CD14-positive monocyte (primary cell): ENCODE measurements around the gene MICU2. TPM values are rescaled to one million over a fixed set of nuclear protein-coding genes. Genes with fewer than 3 reads are reported as not detected.

ENCODE experiments used
- DNase-seq, 3 donors: peaks; one replicate each; pipeline ENCODE4 v3.0.0-alpha.2; 2011 to 2022
- H2AFZ ChIP-seq: 2 replicates; pipeline ENCODE4 v1.6.0; 2012; ENCODE audit warnings: mild to moderate bottlenecking, low read depth, low read length, inconsistent platforms; ENCODE audit not compliant: insufficient read depth, poor library complexity, severe bottlenecking
- H3K27ac ChIP-seq, 2 donors: 1 replicate in 1 of 2; 2 replicates in 1 of 2; pipeline ENCODE4 v1.5.1; 2012 to 2013; ENCODE audit warnings: low read length in 2 of 2, control low read depth in 1 of 2, inconsistent platforms in 1 of 2, low read depth in 1 of 2, mild to moderate bottlenecking in 1 of 2
- H3K27me3 ChIP-seq, 2 donors: one replicate each; pipeline versions ENCODE4 v1.6.0 to v1.6.1; 2011 to 2013; ENCODE audit warnings: low read length in 2 of 2; ENCODE audit not compliant: control insufficient read depth in 2 of 2, insufficient read depth in 2 of 2
- H3K36me3 ChIP-seq, 2 donors: replicated peaks in 1 of 2; 1 replicate in 1 of 2; 2 replicates in 1 of 2; pipeline versions ENCODE4 v1.5.1 to v1.6.1; 2012 to 2013; ENCODE audit warnings: low read length in 2 of 2, control low read depth in 1 of 2, inconsistent platforms in 1 of 2, mild to moderate bottlenecking in 1 of 2; ENCODE audit not compliant: insufficient read depth in 2 of 2, control insufficient read depth in 1 of 2
- H3K4me1 ChIP-seq, 2 donors: 1 replicate in 1 of 2; 2 replicates in 1 of 2; pipeline versions ENCODE4 v1.5.1 to v1.6.1; 2012 to 2013; ENCODE audit warnings: low read length in 2 of 2, control low read depth in 1 of 2, inconsistent platforms in 1 of 2, mild to moderate bottlenecking in 1 of 2, moderate library complexity in 1 of 2; ENCODE audit not compliant: insufficient read depth in 2 of 2, control insufficient read depth in 1 of 2
- H3K4me2 ChIP-seq: replicated peaks from 2 replicates; pipeline ENCODE3; 2012; ENCODE audit warnings: low read length, moderate library complexity, mild to moderate bottlenecking; ENCODE audit not compliant: poor library complexity, severe bottlenecking; ENCODE audit errors: extremely low read depth
- H3K4me3 ChIP-seq, 3 experiments: fragments of 200-600 bp in 1 of 3; sonication (generic) in 1 of 3; replicated peaks in 1 of 3; 1 replicate in 2 of 3; 2 replicates in 1 of 3; pipeline ENCODE4 v1.5.1; 2011 to 2013; ENCODE audit warnings: low read length in 3 of 3, mild to moderate bottlenecking in 3 of 3, control low read depth in 2 of 3, low read depth in 2 of 3, inconsistent platforms in 1 of 3, moderate library complexity in 1 of 3
- H3K79me2 ChIP-seq: 2 replicates; pipeline ENCODE4 v1.6.0; 2012; ENCODE audit warnings: mild to moderate bottlenecking, control low read depth, inconsistent platforms, low read length, moderate library complexity; ENCODE audit not compliant: insufficient read depth
- H3K9ac ChIP-seq: 2 replicates; pipeline ENCODE4 v1.6.0; 2017; ENCODE audit warnings: low read length, mild to moderate bottlenecking; ENCODE audit not compliant: insufficient read depth, poor library complexity, severe bottlenecking
- H3K9me3 ChIP-seq, 2 donors: replicated peaks in 1 of 2; 1 replicate in 1 of 2; 2 replicates in 1 of 2; pipeline versions ENCODE4 v1.5.1 to v1.6.1; 2012 to 2013; ENCODE audit warnings: low read length in 2 of 2, control low read depth in 1 of 2; ENCODE audit not compliant: control insufficient read depth in 1 of 2, insufficient read depth in 1 of 2
- H4K20me1 ChIP-seq: 2 replicates; pipeline ENCODE4 v1.6.0; 2012; ENCODE audit warnings: mild to moderate bottlenecking, low read length, control low read depth, moderate library complexity; ENCODE audit not compliant: insufficient read depth
- H3K27ac Mint-ChIP-seq, 7 donors: one replicate each; pipeline ENCODE4 v1.8.0; 2020; ENCODE audit warnings: mild to moderate bottlenecking in 7 of 7, mixed read lengths in 7 of 7, moderate library complexity in 6 of 7, inconsistent platforms in 2 of 7
- H3K27me3 Mint-ChIP-seq, 3 donors: one replicate each; pipeline ENCODE4 v1.8.0; 2021 to 2022; ENCODE audit warnings: low read depth in 3 of 3, mild to moderate bottlenecking in 3 of 3, mixed read lengths in 3 of 3, moderate library complexity in 3 of 3, inconsistent platforms in 1 of 3
- H3K36me3 Mint-ChIP-seq, 2 donors: one replicate each; pipeline ENCODE4 v1.8.0; 2020; ENCODE audit warnings: mixed read lengths in 2 of 2, inconsistent platforms in 1 of 2, mild to moderate bottlenecking in 1 of 2
- H3K4me1 Mint-ChIP-seq: one replicate; pipeline ENCODE4 v1.8.0; 2020; ENCODE audit warnings: mild to moderate bottlenecking, mixed read lengths
- H3K4me3 Mint-ChIP-seq, 2 donors: one replicate each; pipeline ENCODE4 v1.8.0; 2020; ENCODE audit warnings: mild to moderate bottlenecking in 2 of 2, mixed read lengths in 2 of 2, moderate library complexity in 1 of 2
- H3K9me3 Mint-ChIP-seq, 7 donors: one replicate each; pipeline ENCODE4 v1.8.0; 2020 to 2022; ENCODE audit warnings: mixed read lengths in 7 of 7, mild to moderate bottlenecking in 6 of 7, moderate library complexity in 6 of 7, inconsistent platforms in 2 of 7
- WGBS: methylation state at CpG from one replicate; pipeline ENCODE4 v1.1.5; 2013; ENCODE audit warnings: missing lambda C conversion rate; ENCODE audit not compliant: insufficient coverage; 5-methylcytosine and 5-hydroxymethylcytosine counted together
- intact Hi-C, 2 donors: fragments of 100-400 bp; cut with micrococcal nuclease; formaldehyde crosslinking; loops; one replicate each; pipeline versions ENCODE4 v1.15.0 to v1.15.1; 2023
- polyA plus RNA-seq, 3 donors: library from polyadenylated mRNA; depleted of rRNA in 1 of 3; unstranded in 2 of 3; stranded (reverse) in 1 of 3; fragments of 300-500 nt in 2 of 3; fragments of >200 nt in 1 of 3; fragmentation: Illumina TruSeq in 2 of 3; gene quantifications; 1 replicate in 2 of 3; 2 replicates in 1 of 3; pipeline ENCODE4 v1.2.3, GENCODE V29; 2012 to 2021
- TF ChIP-seq, protein P1 (sequence below): fragments of 200-600 bp; IDR thresholded peaks from one replicate; pipeline ENCODE4 v1.8.0; 2022; ENCODE audit warnings: antibody characterized with exemption, mild to moderate bottlenecking

The MICU2 gene
- polyA plus RNA-seq, 3 donors: 21.5 to 32.1 (median 26.8) TPM

DNA sequence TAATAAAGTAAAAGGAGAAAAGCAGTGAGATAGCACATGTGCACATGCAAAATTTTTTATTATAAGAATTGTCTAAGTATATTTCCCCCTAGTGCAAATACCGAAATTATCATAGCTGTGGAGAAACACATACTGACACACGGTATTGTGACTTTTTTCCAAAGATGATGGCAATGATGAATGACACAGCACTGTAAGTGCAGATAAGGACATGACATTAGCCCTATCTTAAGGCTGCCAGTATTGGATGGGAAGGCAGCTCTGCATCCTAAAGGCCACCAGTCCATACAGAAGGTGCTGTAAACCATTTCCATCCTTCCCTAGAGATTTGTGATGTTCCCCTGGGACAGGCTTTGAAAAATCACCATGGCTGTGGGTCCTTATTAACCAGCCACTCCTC, 11.5 kb upstream of the MICU2 start:
- H3K4me3 Mint-ChIP-seq: no peak overlapping the region
- H3K36me3 ChIP-seq: no peaks in the 10 kb centered on the region
- peaks cover 0 to 3% of the 10 kb centered on the region in 2 donors for H3K4me1 ChIP-seq
- no peak overlapping the region for H3K9ac ChIP-seq
- no peak overlapping the region for H3K4me2 ChIP-seq
- H3K9me3 ChIP-seq: no peaks in the 10 kb centered on the region
- no peak for DNase-seq
- H3K36me3 Mint-ChIP-seq: no peaks in the 10 kb centered on the region
- H3K27ac Mint-ChIP-seq: no peak overlapping the region
- no peaks in the 10 kb centered on the region for H3K79me2 ChIP-seq
- TF ChIP-seq, protein P1, sequence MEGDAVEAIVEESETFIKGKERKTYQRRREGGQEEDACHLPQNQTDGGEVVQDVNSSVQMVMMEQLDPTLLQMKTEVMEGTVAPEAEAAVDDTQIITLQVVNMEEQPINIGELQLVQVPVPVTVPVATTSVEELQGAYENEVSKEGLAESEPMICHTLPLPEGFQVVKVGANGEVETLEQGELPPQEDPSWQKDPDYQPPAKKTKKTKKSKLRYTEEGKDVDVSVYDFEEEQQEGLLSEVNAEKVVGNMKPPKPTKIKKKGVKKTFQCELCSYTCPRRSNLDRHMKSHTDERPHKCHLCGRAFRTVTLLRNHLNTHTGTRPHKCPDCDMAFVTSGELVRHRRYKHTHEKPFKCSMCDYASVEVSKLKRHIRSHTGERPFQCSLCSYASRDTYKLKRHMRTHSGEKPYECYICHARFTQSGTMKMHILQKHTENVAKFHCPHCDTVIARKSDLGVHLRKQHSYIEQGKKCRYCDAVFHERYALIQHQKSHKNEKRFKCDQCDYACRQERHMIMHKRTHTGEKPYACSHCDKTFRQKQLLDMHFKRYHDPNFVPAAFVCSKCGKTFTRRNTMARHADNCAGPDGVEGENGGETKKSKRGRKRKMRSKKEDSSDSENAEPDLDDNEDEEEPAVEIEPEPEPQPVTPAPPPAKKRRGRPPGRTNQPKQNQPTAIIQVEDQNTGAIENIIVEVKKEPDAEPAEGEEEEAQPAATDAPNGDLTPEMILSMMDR: no peak
- H3K9me3 Mint-ChIP-seq: peaks cover 0 to 3% (median 2%) of the 10 kb centered on the region in 7 donors
- intact Hi-C loops: no loop called here
- WGBS: no CpG with 5 or more reads among the region's 2 CpGs
- H3K27ac ChIP-seq: no peak overlapping the region
- peaks cover 3 to 5% (median 4%) of the 10 kb centered on the region in 3 donors for H3K27me3 Mint-ChIP-seq
- peaks cover 2% of the 10 kb centered on the region for H3K4me1 Mint-ChIP-seq
- no peaks in the 10 kb centered on the region for H4K20me1 ChIP-seq
- H3K27me3 ChIP-seq: no peaks in the 10 kb centered on the region
- no peak overlapping the region for H2AFZ ChIP-seq
- no peak overlapping the region for H3K4me3 ChIP-seq

DNA sequence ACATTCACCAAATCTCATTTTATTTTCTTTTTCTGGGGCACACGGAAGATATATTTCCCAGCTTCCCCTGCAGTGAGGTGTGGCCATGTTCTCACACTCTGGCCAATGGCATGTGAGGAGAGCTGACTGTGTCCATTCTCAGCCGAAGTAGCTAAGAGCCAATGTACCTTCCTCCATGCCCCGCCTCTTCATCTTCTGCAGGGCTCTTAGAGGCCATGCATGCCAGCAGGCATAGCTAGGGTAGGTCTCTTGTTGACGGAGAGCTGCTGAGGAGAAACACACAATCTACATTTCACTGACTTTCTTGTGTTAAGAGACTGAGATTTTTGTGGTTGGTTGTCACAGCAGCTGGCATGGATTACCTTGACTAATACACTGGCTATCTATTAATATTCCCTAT, 9.8 kb upstream of the MICU2 start:
- no peak overlapping the region for H3K4me2 ChIP-seq
- H3K79me2 ChIP-seq: no peaks in the 10 kb centered on the region
- H3K27me3 ChIP-seq: no peaks in the 10 kb centered on the region
- Mint-ChIP-seq H3K4me1 (peaks cover 2% of the 10 kb centered on the region), H3K27ac (no peak overlapping the region), H3K4me3 (no peak overlapping the region), H3K27me3 (peaks cover 0 to 6% (median 0%) of the 10 kb centered on the region in 3 donors), H3K9me3 (peaks cover 0 to 3% (median 2%) of the 10 kb centered on the region in 7 donors), H3K36me3 (no peaks in the 10 kb centered on the region)
- H2AFZ ChIP-seq: no peak overlapping the region
- intact Hi-C loops: no loop called here
- 79% methylated on average over 3 of the region's 4 CpGs for WGBS
- no peaks in the 10 kb centered on the region for H3K9me3 ChIP-seq
- H3K27ac ChIP-seq: no peak overlapping the region
- H3K9ac ChIP-seq: no peak overlapping the region
- no peak for DNase-seq
- H3K4me3 ChIP-seq: no peak overlapping the region
- peaks cover 0 to 3% of the 10 kb centered on the region in 2 donors for H3K4me1 ChIP-seq
- TF ChIP-seq, protein P1: no peak
- H4K20me1 ChIP-seq: no peaks in the 10 kb centered on the region
- H3K36me3 ChIP-seq: no peaks in the 10 kb centered on the region
